Ascending aorta (tissue), 2 donors: Measurements from ENCODE around the gene ZNF184. TPM values are rescaled to one million over a fixed set of nuclear protein-coding genes. Genes with fewer than 3 reads are reported as not detected.

Experiments
- DNase-seq, 2 donors: peaks; one replicate each; pipeline ENCODE4 v3.0.0-alpha.2; 2019; ENCODE audit warnings: low spot score in 2 of 2
- H3K27ac ChIP-seq, 2 donors: fragments of 200-600 bp; sonication (generic); one replicate each; pipeline ENCODE4 v1.5.1; 2016 to 2017; ENCODE audit warnings: mild to moderate bottlenecking in 1 of 2
- H3K27me3 ChIP-seq: fragments of 200-600 bp; sonication (generic); one replicate; pipeline ENCODE4 v1.5.1; 2017
- H3K36me3 ChIP-seq, 2 donors: fragments of 200-600 bp; sonication (generic); one replicate each; pipeline ENCODE4 v1.5.1; 2016
- H3K4me1 ChIP-seq, 2 donors: fragments of 200-600 bp; sonication (generic); one replicate each; pipeline ENCODE4 v1.5.1; 2016 to 2017; ENCODE audit warnings: mild to moderate bottlenecking in 1 of 2
- H3K4me3 ChIP-seq, 2 donors: fragments of 200-600 bp; sonication (generic); one replicate each; pipeline ENCODE4 v1.5.1; 2016 to 2017; ENCODE audit warnings: mild to moderate bottlenecking in 1 of 2
- H3K9me3 ChIP-seq, 2 donors: fragments of 200-600 bp; sonication (generic); one replicate each; pipeline ENCODE4 v1.5.1; 2016
- CTCF ChIP-seq, 3 experiments: fragments of 200-600 bp in 2 of 3; fragments of 450-650 bp in 1 of 3; sonication (generic) in 2 of 3; IDR thresholded peaks; one replicate each; pipeline ENCODE4 v1.5.1; 2016 to 2019; ENCODE audit warnings: antibody characterized with exemption in 3 of 3, mild to moderate bottlenecking in 1 of 3, moderate library complexity in 1 of 3
- intact Hi-C: fragments of 100-400 bp; cut with DNase I; formaldehyde crosslinking; loops from one replicate; pipeline ENCODE4 v1.15.1; 2023
- total RNA-seq: library from RNA; depleted of rRNA; stranded (reverse); fragments of >200 nt; gene quantifications from one replicate; pipeline ENCODE4 v1.1.0, GENCODE V29; 2016

The ZNF184 gene
- total RNA-seq, 1 donor from 2014 or later = 2.1 TPM

- TF ChIP-seq CTCF (IDR thresholded peaks at IDR 0.05) = no peak
- Histone ChIP-seq H3K27ac (no peak overlapping the region), H3K9me3 (no peaks in the 10 kb centered on the region), H3K4me1 (no peaks in the 10 kb centered on the region), H3K4me3 (no peak overlapping the region), H3K27me3 (no peaks in the 10 kb centered on the region), H3K36me3 (no peaks in the 10 kb centered on the region)
- no peak for DNase-seq
- intact Hi-C loops = no loop called here
Observed at GRCh38 chr6:27419363-27419762, 53.5 kb downstream of the ZNF184 start.

DNA sequence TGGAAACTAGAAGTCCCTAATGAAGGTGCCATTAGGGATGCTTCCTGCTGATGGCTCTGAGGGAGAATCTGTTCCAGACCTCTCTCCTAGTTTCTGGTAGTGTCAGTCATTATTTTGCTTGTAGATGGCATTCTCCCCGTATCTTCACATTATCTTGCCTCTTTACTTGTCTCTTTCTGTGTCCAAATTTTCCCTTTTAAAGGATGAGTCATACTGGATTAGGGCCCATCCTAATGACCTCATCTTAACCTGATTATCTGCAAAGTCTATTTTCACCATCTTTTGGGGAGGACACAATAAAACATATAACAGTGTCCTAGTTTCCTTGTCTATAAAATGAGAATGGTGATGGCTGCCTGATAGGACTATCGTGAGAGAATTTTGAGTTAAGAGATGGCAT, 57.0 kb downstream of the ZNF184 start:
- no peaks in the 10 kb centered on the region for H3K9me3 ChIP-seq
- DNase-seq = no peak
- no peaks in the 10 kb centered on the region for H3K4me1 ChIP-seq
- no peaks in the 10 kb centered on the region for H3K27me3 ChIP-seq
- no peak for TF ChIP-seq CTCF (IDR thresholded peaks at IDR 0.05)
- no peak overlapping the region for H3K27ac ChIP-seq
- no peak overlapping the region for H3K4me3 ChIP-seq
- intact Hi-C loops = no loop called here
- no peaks in the 10 kb centered on the region for H3K36me3 ChIP-seq

GRCh38 chr6:27414996-27415395, 57.9 kb downstream of the ZNF184 start:
- H3K9me3 ChIP-seq = no peaks in the 10 kb centered on the region
- H3K4me3 ChIP-seq = no peak overlapping the region
- H3K27me3 ChIP-seq = no peaks in the 10 kb centered on the region
- no peak overlapping the region for H3K27ac ChIP-seq
- intact Hi-C loops = no loop called here
- no peaks in the 10 kb centered on the region for H3K4me1 ChIP-seq
- H3K36me3 ChIP-seq = no peaks in the 10 kb centered on the region
- no peak for TF ChIP-seq CTCF (IDR thresholded peaks at IDR 0.05)
- no peak for DNase-seq

- no peaks in the 10 kb centered on the region for H3K27me3 ChIP-seq
- H3K36me3 ChIP-seq = no peaks in the 10 kb centered on the region
- no peak for DNase-seq
- no peak for TF ChIP-seq CTCF (IDR thresholded peaks at IDR 0.05)
- intact Hi-C loops = no loop called here
- no peaks in the 10 kb centered on the region for H3K4me1 ChIP-seq
- no peak overlapping the region for H3K27ac ChIP-seq
- H3K9me3 ChIP-seq = no peaks in the 10 kb centered on the region
- no peak overlapping the region for H3K4me3 ChIP-seq
Observed at GRCh38 chr6:27414300-27414699, 58.6 kb downstream of the ZNF184 start.

GRCh38 chr6:27407153-27407814, 65.6 kb downstream of the ZNF184 start:
- Histone ChIP-seq H3K9me3 (peaks cover 0 to 14% of the 10 kb centered on the region in 2 donors), H3K4me1 (no peaks in the 10 kb centered on the region), H3K27ac (no peak overlapping the region), H3K27me3 (no peaks in the 10 kb centered on the region), H3K36me3 (no peaks in the 10 kb centered on the region), H3K4me3 (no peak overlapping the region)
- DNase-seq = no peak
- TF ChIP-seq CTCF (IDR thresholded peaks at IDR 0.05) = no peak
- intact Hi-C loops = no loop called here

DNA sequence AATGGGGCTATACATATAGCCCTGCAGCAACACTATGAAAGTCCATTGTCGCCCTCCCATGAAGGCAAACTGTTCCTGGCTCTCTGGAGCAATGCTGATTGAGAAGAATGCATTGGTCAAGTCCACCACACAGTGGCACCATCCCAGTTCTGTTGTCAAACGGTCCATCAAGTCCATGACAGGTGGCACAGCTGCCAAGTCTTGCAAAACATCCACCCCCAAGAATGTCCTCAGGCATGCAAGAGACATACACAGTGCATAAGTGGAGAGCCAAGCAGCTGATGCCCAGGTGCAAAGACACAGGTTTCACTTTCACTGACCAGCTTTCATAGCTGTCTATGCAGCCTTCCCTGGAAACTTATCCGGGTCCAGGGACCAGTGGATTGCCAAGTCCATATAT, 66.8 kb downstream of the ZNF184 start:
- H3K4me3 ChIP-seq = no peak overlapping the region
- no peak overlapping the region for H3K27ac ChIP-seq
- no peak for TF ChIP-seq CTCF (IDR thresholded peaks at IDR 0.05)
- peaks cover 8 to 26% of the 10 kb centered on the region in 2 donors for H3K9me3 ChIP-seq
- H3K4me1 ChIP-seq = no peaks in the 10 kb centered on the region
- no peaks in the 10 kb centered on the region for H3K27me3 ChIP-seq
- peaks cover 0 to 2% of the 10 kb centered on the region in 2 donors for H3K36me3 ChIP-seq
- intact Hi-C loops = no loop called here
- no peak for DNase-seq
